HG02981 (cell line): ENCODE results near the gene ARMC3.
"Not testable (repeated sequence)": the region's sequence is repeated elsewhere in the genome, so short reads cannot be mapped to it uniquely, and the experiment has no call there.

Experiments used
- ATAC-seq: cut with Tn5 transposase; IDR thresholded peaks from one replicate; pipeline ENCODE4 v1.9.1; 2021; ENCODE audit warnings: mild to moderate bottlenecking, moderate library complexity; ENCODE audit not compliant: unreplicated experiment

ARMC3 gene

DNA sequence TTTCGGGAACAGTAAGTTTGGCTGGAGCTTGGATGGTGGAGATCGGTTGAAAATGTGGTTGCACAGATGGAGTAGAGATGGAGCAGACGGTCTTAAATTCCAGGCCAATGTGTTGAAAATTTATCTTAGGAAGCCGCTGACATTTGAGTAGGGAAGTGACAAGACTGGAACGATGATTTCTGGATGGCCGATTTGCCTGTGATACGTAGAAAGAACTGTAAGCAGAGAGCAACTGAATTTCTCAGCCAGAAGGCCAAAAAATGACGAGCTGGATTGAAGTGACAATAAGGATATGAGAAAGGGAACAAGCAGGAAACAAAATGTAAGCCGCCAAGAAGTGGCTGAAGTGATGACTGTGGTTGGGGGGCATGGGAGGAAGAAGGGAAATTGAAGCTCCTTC is 687 bp upstream of the ARMC3 start:
- ATAC-seq: no peak

DNA sequence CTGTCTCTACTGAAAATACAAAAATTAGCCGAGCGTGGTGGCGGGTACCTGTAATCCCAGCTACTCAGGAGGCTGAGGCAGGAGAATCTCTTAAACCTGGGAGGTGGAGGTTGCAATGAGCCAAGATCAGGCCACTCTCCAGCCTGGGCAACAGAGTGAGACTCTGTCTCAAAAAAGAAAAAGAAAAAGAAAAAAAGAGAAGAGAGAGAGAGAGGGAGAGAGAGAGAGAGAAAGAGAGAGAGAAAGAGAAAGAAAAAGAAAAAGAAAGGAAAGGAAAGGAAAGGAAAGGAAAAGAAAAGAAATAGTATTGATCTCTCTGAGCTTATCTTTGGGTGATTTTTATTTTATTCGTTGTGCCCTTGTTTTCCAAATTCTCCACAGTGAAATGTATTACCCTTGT is 1.2 kb downstream of the ARMC3 start:
- not testable (repeated sequence) for ATAC-seq

DNA sequence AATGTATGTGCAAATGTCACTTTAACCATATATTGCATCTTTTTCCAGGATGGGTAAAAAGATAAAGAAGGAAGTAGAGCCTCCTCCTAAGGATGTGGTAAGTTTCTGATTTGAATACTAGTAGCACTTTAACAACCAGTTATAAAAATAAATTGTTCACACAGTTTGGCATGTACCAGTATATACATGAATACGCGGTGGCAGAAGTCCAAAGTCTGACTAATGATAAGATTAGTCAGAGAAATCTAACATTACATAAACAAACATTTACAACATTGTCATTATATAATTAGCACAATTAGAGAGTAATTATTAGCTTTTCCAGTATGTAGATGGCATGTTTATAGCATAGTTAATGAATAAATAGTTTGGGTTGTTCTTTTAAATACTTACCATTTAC is 4.1 kb downstream of the ARMC3 start:
- no peak for ATAC-seq

DNA sequence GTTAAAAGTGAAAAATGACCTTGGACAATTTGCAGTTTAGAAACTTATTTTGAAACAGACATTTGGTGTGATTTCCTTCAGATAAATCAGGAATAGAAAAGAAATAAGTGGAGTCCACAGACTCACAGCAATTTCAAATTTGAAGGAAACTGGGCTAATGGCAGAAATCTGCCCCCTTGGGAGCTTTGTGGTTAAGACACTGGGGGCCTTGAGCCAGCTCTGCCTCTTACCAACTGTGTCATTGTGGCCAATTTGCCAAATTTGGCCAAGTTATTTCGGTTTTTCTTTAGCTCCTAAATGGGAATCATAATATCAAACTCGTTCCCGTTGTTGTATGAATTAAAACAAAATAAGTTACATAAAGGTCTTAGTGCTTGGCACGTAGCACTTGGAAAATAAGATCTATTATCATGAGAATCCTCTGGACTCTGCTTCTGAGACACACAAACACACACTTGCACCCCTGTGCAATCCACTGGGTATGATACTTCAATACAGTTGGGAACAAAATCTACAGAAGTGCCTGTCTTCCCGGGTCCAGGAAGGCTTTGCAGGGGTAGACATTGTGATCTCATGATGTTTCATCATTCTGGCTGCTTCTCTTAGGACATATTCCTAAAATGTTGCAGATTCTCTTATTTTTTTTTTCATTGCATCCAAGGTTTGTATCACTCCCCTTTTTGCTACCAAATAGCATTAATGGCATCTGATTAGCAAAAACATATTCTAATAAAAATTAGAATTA is 4.9 kb downstream of the ARMC3 start:
- ATAC-seq: no peak

DNA sequence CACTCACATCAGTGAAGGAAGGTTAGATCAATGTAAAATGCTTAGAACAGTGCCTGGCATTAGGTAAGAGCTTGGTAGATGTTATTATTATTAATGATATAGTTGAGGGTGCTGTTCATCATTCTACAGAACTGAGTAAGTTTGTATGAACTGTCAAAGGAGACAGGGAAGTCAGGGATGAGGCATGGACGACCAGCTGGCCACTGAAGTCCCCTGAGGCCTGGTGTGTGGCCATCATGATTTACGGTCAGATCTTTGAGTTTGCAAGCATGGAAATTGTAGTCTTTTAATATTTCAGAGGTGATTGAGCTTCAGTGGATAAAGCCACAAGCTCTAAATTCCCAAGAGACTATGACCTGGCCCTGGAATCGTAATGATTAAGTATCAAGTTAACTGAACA is 6.9 kb downstream of the ARMC3 start:
- ATAC-seq: no peak

DNA sequence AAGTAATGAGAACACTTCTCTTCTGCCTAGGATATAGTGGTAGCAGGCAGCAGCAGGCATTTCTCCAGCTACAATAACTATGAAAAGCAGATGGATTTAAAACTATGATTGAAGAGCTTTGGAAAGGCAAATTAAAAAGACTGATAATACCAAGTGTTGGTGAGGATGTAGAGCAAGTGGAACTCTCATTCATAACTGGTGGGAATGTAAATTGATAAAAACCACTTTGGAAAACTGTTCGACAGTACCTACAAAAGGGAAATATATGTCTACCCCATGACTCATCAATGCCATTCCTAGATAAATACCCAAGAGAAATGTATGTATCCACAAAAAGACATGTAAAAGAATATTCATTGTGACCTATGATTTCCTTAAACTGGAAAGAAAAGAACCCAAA is 14.6 kb downstream of the ARMC3 start:
- no peak for ATAC-seq

DNA sequence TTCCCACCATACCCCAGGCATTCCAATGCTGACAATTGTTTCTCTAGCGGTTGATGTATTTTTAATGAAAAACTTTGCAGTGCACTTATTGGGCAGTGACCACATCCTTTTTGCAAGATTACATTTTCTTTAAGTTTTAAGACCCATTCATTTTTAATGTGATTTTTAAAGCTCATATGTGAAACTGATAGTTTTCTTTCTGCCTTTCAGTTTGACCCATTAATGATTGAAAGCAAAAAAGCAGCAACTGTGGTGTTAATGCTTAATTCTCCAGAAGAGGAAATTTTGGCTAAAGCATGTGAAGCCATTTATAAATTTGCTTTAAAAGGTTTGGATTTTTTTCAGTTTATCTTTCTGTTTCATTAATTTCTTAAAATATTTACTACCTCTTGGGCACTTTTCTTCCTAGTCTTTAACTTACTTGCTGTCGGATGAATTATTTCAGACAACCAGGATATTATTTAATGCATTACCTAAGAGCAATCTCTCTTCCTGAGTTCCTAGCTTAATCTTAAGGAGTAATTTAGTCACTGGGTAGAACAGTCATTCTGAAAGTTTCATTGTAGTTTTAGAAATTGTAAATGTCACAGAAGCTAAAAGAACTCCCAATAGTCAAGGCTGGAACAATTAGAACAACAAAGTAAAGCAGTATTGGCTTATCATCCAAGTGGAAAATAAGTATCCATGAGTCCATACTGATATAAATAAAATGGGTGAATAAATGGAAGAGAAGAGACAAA is 18.3 kb downstream of the ARMC3 start:
- ATAC-seq: peak; percentile 78

DNA sequence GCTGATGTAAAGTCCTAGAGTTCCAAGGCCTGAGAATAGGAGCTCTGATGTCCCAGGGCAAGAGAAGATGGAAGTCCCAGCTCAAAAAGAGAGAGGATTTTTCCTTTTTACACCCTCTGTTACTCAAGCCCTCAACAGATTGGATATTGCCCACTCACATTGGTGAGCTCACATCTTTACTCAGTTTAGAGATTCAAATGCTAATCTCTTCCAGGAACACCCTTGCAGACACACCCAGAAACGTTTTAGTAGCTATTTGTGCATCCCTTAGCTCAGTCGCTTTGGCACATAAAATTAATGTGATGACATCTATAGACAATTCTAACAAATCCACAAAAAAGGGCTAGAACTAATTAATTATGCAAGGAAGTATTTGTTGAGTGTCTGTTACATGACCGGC is 27.1 kb downstream of the ARMC3 start:
- ATAC-seq: no peak

DNA sequence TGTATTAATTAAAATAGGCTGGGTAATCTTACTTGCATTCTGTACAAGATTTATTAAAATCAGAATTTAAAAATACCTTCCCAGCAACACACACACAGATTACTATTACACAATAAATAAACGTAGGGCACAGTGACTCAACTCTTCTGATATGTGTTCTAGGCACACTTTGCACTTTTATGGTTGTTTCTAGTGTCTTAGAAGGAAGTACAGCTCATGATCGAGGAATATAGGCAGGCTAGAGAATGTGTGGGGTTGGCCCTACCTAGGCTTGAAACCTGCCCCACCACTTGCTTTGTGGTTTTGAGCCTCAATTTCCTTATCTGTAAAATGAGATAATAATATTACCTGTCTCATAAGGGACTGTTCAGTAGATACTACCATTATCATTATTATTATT is 30.5 kb downstream of the ARMC3 start:
- no peak for ATAC-seq

DNA sequence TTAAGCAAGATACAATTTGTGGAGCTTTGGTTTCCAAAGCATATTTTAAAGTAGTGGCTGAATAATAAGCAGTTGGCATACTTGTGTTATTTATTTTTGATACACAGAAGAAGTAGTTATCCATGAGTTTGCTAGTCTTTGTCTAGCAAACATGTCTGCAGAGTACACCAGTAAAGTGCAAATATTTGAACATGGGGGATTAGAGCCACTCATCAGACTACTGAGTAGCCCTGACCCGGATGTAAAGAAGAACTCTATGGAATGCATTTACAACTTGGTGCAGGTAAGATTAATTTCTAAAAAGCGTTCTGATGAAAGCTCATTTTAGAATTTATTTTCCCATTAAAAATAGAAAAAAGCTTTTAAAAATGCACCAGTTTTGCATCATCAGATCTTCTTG is 31.4 kb downstream of the ARMC3 start:
- ATAC-seq: no peak

DNA sequence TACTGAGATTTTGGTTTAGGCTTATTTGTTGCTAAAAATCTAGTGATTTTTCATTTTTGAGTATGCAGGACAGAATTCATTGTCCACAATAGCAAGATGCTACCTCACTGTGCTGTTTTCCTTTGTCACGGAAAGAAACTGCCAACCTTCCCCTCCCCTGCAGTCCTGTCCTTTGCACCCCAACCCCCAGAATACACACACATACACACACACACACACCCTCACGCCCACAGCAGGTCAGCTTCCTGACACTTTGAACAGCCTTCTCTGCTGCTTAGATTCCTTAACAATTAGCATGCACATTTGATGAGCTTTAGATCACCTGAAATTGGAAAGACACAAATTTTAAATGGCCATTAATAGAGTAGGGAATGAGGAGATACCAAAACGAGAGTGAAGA is 32.1 kb downstream of the ARMC3 start:
- no peak for ATAC-seq

DNA sequence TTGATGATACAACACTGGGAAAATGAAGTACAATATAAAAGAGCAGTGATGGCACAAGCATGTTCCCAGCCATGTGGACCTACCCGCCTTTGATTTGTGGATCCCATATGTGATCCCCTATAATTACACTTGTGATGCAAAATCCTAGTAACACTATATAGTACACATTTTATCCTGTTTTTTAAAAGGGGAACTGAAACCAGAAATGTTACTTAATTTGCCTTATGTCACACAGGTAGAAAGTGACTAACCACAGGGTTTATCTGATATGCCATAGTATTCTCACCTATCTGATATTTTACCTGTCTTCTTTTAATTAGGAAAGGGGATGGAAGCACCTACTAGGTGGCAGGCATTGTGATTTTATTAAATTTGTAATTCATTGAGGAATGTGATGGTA is 35.0 kb downstream of the ARMC3 start:
- peak; percentile 53 for ATAC-seq

DNA sequence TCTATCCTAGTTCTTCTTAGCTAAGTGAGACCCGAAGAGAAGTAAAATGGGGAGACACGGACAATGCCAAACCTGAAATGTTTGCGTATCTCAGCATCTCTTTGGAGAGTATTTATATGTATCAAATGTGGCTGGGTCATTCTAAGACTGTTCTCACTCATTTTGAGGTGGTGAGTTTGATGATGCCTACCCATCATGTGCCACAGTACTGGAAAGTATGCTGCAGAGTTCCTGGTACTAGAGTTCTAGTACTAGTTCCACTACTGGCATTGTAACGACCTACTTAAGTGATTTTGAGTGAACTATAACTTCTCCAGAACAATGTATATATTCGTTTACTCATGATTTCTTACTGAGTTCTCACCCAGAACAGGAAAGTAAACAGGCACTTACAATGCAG is 41.9 kb downstream of the ARMC3 start:
- ATAC-seq: no peak

DNA sequence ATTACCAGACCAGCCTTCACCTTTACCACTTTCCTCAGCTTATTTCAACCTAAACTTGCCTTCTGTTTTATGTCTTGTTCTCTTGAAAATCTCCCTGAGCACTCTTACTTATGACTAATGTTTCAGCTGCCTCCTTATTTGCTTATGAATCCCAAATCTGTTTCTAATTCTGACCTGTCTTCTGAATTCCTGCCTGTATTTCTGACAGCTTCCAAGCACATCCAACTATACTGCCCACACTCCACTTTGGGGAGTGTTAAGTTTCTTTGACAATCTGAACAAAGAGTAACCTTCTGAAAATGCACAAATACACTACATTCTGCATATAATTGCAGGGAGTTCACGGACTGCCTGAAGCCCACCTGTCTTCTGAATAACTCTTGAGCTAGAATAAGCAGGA is 48.7 kb downstream of the ARMC3 start:
- ATAC-seq: no peak

DNA sequence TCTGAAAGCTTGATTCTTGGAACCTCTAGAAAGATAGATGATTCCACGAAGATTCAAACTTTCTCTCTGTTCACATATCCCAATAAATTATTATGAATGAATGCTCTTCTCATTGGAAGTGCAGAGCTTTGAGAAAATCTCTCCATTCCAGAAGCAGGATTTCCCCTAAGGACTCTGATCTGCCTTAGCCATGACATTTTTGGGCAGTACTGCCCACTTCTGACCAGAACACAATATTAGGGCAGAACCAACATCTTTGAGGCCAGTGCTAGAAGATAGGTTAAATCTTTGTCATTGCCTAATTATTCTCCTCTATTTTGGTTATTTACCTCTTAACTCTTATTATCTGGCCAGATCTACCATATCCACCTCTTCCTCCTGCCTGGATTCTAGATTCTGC is 49.9 kb downstream of the ARMC3 start:
- ATAC-seq: no peak

DNA sequence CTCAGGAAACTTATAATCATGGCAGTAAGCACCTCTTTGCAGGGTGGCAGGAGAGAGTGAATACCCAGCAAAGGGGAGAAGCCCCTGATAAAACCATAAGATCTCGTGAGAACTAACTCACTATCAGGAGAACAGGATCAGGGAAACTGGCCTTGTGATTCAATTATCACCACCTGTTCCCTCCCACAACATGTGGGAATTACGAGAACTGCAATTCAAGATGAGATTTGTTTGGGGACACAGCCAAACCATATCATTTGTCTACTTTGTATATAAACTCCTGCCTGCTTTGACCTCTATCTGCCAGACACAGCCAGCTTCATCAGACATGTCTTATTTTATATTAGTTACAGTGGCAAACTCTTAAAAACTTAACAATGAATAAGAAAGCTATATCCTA is 50.4 kb downstream of the ARMC3 start:
- no peak for ATAC-seq

DNA sequence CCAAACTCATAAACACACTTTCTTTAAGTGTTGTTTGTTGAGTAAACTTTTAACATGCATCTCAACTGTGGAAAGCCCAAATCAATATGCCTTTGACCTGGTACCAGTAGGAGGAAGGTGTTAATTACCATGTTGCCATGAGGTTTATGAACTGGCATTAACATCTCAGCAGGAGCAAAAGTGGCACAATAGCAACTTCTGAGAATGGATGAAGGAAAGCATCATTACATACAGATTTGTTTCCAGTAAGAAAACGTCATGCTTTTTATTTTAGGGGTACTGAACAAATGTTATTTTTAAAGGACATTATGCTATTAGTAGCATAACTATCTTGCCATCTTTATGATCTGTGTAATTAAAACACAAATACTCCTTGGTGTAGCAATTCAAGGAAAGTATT is 51.1 kb downstream of the ARMC3 start:
- no peak for ATAC-seq

DNA sequence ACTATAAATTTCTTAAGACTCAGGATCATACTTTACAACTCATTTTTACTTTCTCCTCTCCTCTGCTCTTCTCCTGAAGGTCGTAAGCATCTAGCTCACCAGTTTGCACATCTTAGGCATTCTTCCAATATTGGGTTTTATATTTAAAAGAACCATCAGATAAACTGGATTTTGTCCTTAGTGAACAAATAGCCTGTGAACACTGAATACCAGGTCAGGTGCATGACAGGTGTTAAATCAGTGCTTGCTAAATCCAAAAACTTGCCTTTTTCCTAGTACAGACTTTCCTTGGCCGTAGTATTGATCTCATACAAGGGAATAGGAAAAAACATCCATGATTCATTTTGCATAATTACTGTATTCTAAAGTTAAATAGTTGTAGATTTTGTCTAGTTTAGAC is 53.0 kb downstream of the ARMC3 start:
- no peak for ATAC-seq

DNA sequence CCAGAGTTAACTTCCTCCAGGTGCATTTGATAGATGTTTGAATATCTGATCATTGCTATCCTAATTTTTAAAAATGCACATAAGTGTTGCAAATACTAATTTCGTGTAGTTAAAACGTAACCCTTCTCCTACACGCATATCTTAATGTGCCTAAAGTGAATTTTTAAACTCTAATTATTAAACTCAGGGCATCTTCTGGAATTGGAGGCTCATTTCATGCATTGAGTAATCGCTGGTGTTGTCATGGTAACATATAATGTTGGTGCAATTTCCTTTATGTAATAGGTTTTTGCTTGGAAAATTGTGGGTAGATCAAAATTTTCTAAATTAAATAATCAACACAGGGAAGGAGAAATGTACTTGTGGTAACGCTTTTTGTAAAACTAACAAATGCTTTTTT is 56.2 kb downstream of the ARMC3 start:
- ATAC-seq: no peak

DNA sequence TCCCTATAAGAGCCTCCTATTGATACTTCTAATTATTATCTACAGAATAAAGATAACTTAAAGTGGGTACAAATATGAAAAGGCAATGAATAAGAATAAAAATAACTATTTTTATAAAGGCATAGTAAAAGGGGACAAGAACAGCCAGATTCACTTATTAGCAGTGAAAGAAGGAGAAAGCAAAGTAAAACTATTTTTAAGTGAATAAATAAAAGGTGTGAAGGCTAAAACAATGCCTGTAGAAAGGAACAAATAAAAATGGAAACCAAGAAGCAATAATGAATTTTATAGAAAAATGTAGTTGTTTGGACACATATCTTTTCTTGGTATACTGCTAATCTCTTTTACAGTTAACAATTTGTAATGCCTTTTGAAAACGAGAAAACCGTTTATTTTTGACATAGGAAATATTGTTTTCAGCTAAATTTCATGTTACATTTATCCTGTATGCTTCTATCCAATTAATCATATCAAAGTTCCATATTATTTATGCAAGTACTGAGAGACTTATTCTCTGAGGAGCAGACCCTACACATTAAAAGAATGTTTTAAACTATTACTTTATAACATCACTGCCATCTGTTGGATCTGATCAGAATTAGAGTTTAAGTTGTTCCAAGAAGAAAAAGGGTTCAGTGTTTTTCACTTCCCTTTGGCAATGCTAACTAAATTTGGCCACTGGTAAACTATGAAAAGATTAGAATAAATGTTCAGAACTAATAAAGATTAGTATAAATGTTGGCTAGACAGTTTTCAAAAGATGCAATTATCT is 59.1 kb downstream of the ARMC3 start:
- peak; percentile 62 for ATAC-seq

DNA sequence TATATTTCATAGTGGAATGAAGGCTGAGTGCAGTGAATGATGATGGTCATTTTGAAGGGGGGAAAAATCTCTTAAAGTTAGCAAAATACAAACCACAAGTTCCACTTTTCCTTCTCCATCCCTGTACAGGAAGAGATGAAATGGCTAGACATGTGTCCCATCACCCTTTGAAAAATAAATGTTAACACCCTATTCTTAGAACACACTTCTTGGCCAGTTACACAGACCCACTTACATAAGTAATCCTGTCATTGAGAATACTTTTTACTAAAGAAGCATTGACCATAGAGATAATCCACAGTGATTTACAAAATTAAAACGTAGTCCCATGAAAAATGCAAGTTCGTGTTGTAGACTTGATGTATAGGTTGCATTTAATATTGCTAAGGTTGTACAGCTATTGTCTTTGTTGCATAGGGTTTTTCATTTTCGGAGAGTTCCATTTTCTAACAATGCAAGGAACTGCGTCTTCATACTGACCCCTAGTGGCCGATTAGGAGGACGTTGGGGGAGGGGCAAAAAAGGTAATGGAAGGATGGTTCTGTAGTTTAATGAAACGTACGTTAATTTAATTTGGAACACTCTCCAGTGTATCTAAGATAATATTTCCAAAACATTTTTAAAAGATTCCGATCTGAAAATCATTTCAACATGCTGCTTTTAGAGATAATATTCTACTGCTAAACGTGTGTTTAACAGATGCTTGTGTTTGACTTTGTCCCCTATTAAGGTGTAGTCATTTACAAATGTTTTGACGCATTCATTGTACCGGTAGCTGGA is 60.9 kb downstream of the ARMC3 start:
- no peak for ATAC-seq
